ENCODE results near the gene PRPF8. TPM values are rescaled to one million over a fixed set of nuclear protein-coding genes. Genes with fewer than 3 reads are reported as not detected.

The PRPF8 gene
- total RNA-seq, 1 donor from 2014 or later = 185 TPM

- H3K4me3 ChIP-seq (ENCODE audit: low read depth, low read length) = no peak overlapping the region
- H3K36me3 ChIP-seq (ENCODE audit: control insufficient read depth, insufficient read depth, low read length) = peaks cover under 1% of the 10 kb centered on the region
- no peak for DNase-seq (ENCODE audit: low read depth)
- TF ChIP-seq CTCF (IDR thresholded peaks at IDR 0.05; ENCODE audit: insufficient read depth, low read length, poor library complexity, severe bottlenecking) = no peak
- H3K27me3 ChIP-seq (ENCODE audit: control insufficient read depth, insufficient read depth, low read length) = no peaks in the 10 kb centered on the region
Measured at GRCh38 chr17:1718362-1719165, 33.9 kb upstream of the PRPF8 start.

- Histone ChIP-seq H3K27me3 (ENCODE audit: control insufficient read depth, insufficient read depth, low read length) (no peaks in the 10 kb centered on the region), H3K4me3 (ENCODE audit: low read depth, low read length) (peak overlapping the region; percentile 65), H3K36me3 (ENCODE audit: control insufficient read depth, insufficient read depth, low read length) (peaks cover 8% of the 10 kb centered on the region)
- no peak for TF ChIP-seq CTCF (IDR thresholded peaks at IDR 0.05; ENCODE audit: insufficient read depth, low read length, poor library complexity, severe bottlenecking)
- DNase-seq (ENCODE audit: low read depth) = peak; percentile 98
Measured at GRCh38 chr17:1716912-1717695, 32.4 kb upstream of the PRPF8 start.

- no peak for TF ChIP-seq CTCF (IDR thresholded peaks at IDR 0.05; ENCODE audit: insufficient read depth, low read length, poor library complexity, severe bottlenecking)
- H3K36me3 ChIP-seq (ENCODE audit: control insufficient read depth, insufficient read depth, low read length) = peaks cover 8% of the 10 kb centered on the region
- no peaks in the 10 kb centered on the region for H3K27me3 ChIP-seq (ENCODE audit: control insufficient read depth, insufficient read depth, low read length)
- peak overlapping the region; percentile 89 for H3K4me3 ChIP-seq (ENCODE audit: low read depth, low read length)
- peak; percentile 100 for DNase-seq (ENCODE audit: low read depth)
Measured at GRCh38 chr17:1716076-1716911, 31.6 kb upstream of the PRPF8 start.

- no peaks in the 10 kb centered on the region for H3K27me3 ChIP-seq (ENCODE audit: control insufficient read depth, insufficient read depth, low read length)
- peak overlapping the region; percentile 89 for H3K4me3 ChIP-seq (ENCODE audit: low read depth, low read length)
- no peak for TF ChIP-seq CTCF (IDR thresholded peaks at IDR 0.05; ENCODE audit: insufficient read depth, low read length, poor library complexity, severe bottlenecking)
Measured at GRCh38 chr17:1715803-1716075, 31.1 kb upstream of the PRPF8 start.

GRCh38 chr17:1714980-1715802, 30.5 kb upstream of the PRPF8 start:
- TF ChIP-seq CTCF (IDR thresholded peaks at IDR 0.05; ENCODE audit: insufficient read depth, low read length, poor library complexity, severe bottlenecking) = no peak
- DNase-seq (ENCODE audit: low read depth) = no peak
- Histone ChIP-seq H3K4me3 (ENCODE audit: low read depth, low read length) (peak overlapping the region; percentile 89), H3K27me3 (ENCODE audit: control insufficient read depth, insufficient read depth, low read length) (no peaks in the 10 kb centered on the region), H3K36me3 (ENCODE audit: control insufficient read depth, insufficient read depth, low read length) (peaks cover 11% of the 10 kb centered on the region)

More at GRCh38 chr17:1715803-1716075, 31.1 kb upstream of the PRPF8 start:
- peaks cover 11% of the 10 kb centered on the region for H3K36me3 ChIP-seq (ENCODE audit: control insufficient read depth, insufficient read depth, low read length)
- DNase-seq (ENCODE audit: low read depth) = no peak

All from kidney epithelial cell (primary cell).